Stimulated activated CD8-positive, alpha-beta memory T cell treated with anti-CD3 and anti-CD28 coated beads, Interleukin-12 subunit alpha, Interleukin-12 subunit beta, amount 100 ng/mL, for 1 hour (primary cell): Measurements from ENCODE around the gene WWP2.

ENCODE experiments used
- DNase-seq: peaks from one replicate; pipeline ENCODE4 v3.0.0-alpha.2; 2020; ENCODE audit warnings: low read depth

Gene WWP2

GRCh38 chr16:69859105-69859989, 97.2 kb downstream of the WWP2 start:
- no peak for DNase-seq

GRCh38 chr16:69860233-69861231, 98.4 kb downstream of the WWP2 start:
- no peak for DNase-seq

- DNase-seq = no peak
Observed at GRCh38 chr16:69861292-69862030, 99.3 kb downstream of the WWP2 start.

- no peak for DNase-seq
Observed at GRCh38 chr16:69863401-69864281, 101.5 kb downstream of the WWP2 start.

- DNase-seq = no peak
Observed at GRCh38 chr16:69865701-69866100, 103.6 kb downstream of the WWP2 start.

DNA sequence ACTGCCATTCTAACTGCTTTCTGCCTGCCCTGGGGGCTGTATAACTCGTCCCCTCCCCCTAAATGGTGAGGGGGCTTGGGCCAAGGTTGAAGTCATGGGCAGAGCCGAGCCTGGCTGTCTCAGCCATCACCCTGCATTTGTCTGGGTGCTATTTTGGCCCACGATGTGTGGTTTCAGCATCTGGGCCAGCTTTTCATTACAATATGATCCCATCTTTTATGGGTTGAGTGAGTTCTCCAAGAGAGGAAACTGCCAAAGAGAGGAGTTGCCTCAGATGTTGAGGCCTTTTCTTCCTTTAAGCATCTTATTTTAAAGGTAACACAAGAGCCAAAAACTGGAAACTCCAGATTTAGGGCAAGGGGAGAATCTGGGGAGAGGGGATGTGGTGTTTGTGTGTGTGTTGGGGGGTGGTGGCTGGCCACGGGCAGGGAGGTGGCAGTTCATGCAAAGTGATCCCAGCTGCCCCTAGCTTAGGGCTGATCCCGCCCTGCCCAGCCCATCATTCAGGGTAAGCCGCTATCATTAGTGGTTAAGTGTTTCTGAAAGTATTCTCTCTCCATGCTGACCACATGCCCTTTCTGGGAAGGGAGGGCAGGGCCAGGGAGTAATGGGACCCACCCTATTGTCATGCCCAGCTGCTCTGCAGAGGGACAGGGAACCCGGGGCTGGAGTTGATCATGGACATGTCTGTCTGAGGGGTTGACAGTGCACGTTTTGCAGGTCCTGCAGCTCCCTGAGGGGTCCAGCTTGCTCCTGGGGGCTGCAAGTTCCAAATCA, 105.8 kb downstream of the WWP2 start:
- DNase-seq = no peak

DNA sequence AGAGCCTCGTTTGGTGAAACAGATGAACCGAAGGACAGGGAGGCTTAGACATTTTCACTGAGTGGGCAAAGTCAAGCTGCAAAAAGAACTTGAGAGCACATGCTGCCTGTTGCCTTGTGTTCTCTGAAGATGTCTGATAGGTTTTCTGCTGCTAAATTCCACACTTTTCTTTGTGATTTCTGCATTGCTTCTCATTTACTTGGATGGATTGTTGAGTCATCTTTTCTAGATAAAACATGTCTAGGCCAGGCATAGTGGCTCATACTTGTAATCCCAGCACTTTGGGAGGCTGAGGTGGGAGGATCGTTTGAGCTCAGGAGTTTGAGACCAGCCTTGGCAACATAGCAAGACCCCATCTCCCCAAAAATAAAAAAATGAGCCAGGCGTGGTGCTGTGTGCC, 108.6 kb downstream of the WWP2 start:
- DNase-seq = no peak

GRCh38 chr16:69871708-69872107, 109.6 kb downstream of the WWP2 start:
- DNase-seq = no peak

GRCh38 chr16:69872888-69873287, 110.8 kb downstream of the WWP2 start:
- no peak for DNase-seq

DNA sequence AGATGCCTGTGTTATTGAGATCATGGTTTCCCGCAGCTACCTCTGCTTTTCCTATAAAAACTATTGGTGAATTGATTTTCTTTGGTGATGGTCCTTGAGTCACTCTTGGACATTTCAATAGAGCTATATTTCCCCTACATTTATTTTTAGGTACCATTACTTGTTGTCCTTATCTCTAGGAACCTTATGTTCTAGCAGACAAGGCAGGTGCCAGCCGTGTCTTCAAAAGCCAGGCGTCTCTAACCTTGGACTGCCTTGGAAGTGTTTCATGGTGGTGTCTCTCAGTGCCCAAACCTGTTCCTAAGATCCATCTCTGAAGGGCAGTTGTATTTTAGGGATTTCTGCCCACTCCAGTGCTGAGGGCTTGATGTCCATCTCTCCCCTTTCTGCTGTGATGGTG, 111.7 kb downstream of the WWP2 start:
- no peak for DNase-seq

GRCh38 chr16:69874271-69874670, 112.1 kb downstream of the WWP2 start:
- no peak for DNase-seq

DNA sequence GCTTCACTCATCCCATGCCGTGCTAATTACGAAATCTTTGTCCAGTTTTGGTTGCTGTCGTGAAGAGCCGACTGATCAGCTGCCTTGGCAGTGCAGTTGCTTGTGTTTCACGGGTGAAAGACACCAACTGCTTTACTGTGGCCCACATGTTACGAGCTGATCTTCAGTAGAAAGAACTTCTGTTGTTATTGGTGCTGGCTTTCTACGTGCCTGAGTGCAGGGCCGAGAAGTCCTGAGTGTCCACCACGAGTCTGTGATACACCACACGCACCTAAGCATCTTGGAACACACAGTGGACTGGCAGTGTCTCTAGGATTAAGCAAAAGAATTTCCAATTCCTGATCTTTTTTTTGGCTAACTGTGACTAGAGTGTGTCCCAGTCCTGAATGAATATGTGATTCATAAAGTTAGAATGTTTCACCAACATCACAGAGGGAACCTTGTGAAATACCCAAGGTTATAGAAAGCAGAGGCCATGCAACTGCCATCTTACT, 118.6 kb downstream of the WWP2 start:
- no peak for DNase-seq

GRCh38 chr16:69881141-69881540, 119.0 kb downstream of the WWP2 start:
- DNase-seq = no peak

- DNase-seq = no peak
Observed at GRCh38 chr16:69883744-69884143, 121.6 kb downstream of the WWP2 start.

DNA sequence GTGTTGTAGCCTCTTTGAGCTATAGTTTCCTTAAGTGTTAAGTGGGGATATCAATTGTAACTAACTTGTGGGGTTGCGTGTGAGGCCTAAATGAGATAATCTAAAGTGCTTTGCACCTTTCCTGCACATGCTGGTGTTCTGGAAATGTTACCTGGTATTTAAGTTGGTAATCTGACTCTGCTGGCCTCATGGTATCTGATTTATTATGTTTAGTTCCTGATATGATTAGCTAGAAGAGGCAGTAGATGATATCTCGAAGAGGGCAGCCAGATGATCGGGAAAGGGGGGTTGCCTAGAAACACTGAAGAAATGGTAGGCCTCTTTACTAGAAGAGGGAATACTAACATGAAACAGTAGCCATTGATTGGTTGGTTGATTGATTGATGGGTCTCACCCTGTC, 123.6 kb downstream of the WWP2 start:
- no peak for DNase-seq

- DNase-seq = no peak
Observed at GRCh38 chr16:69886726-69887125, 124.6 kb downstream of the WWP2 start.

DNA sequence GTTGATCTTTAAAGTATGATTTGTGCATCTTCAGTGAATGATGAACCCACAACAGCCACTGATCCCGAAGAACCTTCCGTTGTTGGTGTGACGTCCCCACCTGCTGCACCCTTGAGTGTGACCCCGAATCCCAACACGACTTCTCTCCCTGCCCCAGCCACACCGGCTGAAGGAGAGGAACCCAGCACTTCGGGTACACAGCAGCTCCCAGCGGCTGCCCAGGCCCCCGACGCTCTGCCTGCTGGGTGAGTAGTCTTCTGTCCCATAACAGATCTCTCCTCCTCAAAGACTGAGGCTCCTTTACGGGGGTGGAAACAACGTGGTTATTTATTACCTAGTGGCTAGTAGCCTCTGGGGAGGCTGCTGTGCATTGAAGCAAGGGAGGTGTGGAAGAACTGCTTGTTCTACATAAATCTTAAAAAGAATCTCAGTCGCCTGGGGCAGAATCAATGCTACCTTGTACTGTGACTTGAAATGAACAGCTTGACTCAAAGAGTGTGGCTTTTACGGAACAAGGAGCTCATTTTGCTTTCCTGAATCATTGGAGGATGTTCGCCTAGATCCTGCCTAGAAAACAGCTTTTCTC, 126.0 kb downstream of the WWP2 start:
- DNase-seq = no peak

DNA sequence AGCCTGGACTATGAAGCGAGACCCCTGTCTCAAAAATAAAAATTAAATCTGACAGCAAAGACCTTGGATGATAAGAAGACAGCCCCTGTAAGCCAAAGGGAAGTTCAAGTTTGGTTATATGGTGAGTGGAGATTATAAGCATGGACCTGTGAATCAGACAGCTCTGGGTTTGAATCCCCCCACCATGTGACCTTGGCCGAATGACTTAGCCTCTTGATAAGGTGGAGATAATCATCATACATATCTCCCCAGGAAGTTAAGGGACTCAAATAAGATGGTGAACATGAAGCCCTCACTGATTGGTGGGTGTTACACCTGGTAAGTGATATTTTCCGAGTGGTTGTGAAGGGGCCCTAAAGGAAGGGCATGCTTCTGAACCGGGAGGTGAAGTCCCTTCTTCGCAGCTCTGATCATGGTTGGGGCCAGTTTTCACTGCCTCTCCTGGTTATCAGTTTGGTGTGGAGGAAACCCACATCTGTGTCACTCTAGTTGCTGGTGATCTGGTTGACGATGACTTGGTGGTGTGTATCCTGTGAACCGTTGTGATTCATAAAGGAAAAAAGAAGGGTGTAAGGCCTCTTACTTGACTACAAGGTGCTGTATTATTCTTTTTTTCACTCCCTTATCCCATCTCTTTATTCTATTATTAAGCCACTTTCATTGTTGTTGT, 127.3 kb downstream of the WWP2 start:
- DNase-seq = no peak
